ENCODE data around the gene LURAP1L.

Gene LURAP1L

GRCh38 chr9:12777121-12778022 is 2.6 kb downstream of the LURAP1L start:
- peak; percentile 25 for DNase-seq (ENCODE audit: low spot score)

GRCh38 chr9:12778389-12778788 is 3.6 kb downstream of the LURAP1L start:
- DNase-seq (ENCODE audit: low spot score): peak; percentile 37

- no peak for DNase-seq (ENCODE audit: low spot score)
These were observed 6.5 kb downstream of the LURAP1L start for GRCh38 chr9:12781226-12781733.

- no peak for DNase-seq (ENCODE audit: low spot score)
These were observed 9.1 kb downstream of the LURAP1L start for GRCh38 chr9:12783767-12784460.

- DNase-seq (ENCODE audit: low spot score): no peak
These were observed 9.8 kb downstream of the LURAP1L start for GRCh38 chr9:12784461-12785259.

GRCh38 chr9:12785260-12785770 is 10.5 kb downstream of the LURAP1L start:
- DNase-seq (ENCODE audit: low spot score): peak; percentile 53

GRCh38 chr9:12785941-12786340 is 11.1 kb downstream of the LURAP1L start:
- DNase-seq (ENCODE audit: low spot score): no peak

- DNase-seq (ENCODE audit: low spot score): no peak
These were observed 15.2 kb downstream of the LURAP1L start for GRCh38 chr9:12790001-12790400.

GRCh38 chr9:12790883-12791282 is 16.1 kb downstream of the LURAP1L start:
- DNase-seq (ENCODE audit: low spot score): peak; percentile 68

- no peak for DNase-seq (ENCODE audit: low spot score)
These were observed 19.4 kb downstream of the LURAP1L start for GRCh38 chr9:12794101-12794799.

- no peak for DNase-seq (ENCODE audit: low spot score)
These were observed 21.8 kb downstream of the LURAP1L start for GRCh38 chr9:12796601-12797000.

GRCh38 chr9:12797037-12797436 is 22.2 kb downstream of the LURAP1L start:
- no peak for DNase-seq (ENCODE audit: low spot score)

GRCh38 chr9:12798066-12798770 is 23.4 kb downstream of the LURAP1L start:
- DNase-seq (ENCODE audit: low spot score): peak; percentile 94

GRCh38 chr9:12801187-12801586 is 26.4 kb downstream of the LURAP1L start:
- no peak for DNase-seq (ENCODE audit: low spot score)

- no peak for DNase-seq (ENCODE audit: low spot score)
These were observed 26.8 kb downstream of the LURAP1L start for GRCh38 chr9:12801663-12802062.

- DNase-seq (ENCODE audit: low spot score): no peak
These were observed 27.3 kb downstream of the LURAP1L start for GRCh38 chr9:12802093-12802492.

- no peak for DNase-seq (ENCODE audit: low spot score)
These were observed 33.7 kb downstream of the LURAP1L start for GRCh38 chr9:12808569-12808968.

GRCh38 chr9:12809720-12810119 is 34.9 kb downstream of the LURAP1L start:
- DNase-seq (ENCODE audit: low spot score): no peak

GRCh38 chr9:12811935-12812334 is 37.1 kb downstream of the LURAP1L start:
- DNase-seq (ENCODE audit: low spot score): no peak

GRCh38 chr9:12812710-12813109 is 37.9 kb downstream of the LURAP1L start:
- no peak for DNase-seq (ENCODE audit: low spot score)

GRCh38 chr9:12813533-12813932 is 38.7 kb downstream of the LURAP1L start:
- no peak for DNase-seq (ENCODE audit: low spot score)
